Thymus (tissue), 11 donors: ENCODE measurements around the gene GSE1. TPM values are rescaled to one million over a fixed set of nuclear protein-coding genes. Genes with fewer than 3 reads are reported as not detected.

Experiments used
- DNase-seq, 9 donors: peaks; one replicate each; pipeline ENCODE4 v3.0.0-alpha.2; 2013; ENCODE audit warnings: low spot score in 9 of 9, low read depth in 6 of 9, missing footprints in 1 of 9
- H3K27ac ChIP-seq, 2 donors: one replicate each; pipeline ENCODE4 v1.5.1; 2013; ENCODE audit warnings: control low read depth in 1 of 2, low read depth in 1 of 2, low read length in 1 of 2, mild to moderate bottlenecking in 1 of 2, moderate library complexity in 1 of 2
- H3K27me3 ChIP-seq, 2 donors: one replicate each; pipeline ENCODE4 v1.5.1; 2013; ENCODE audit warnings: low read length in 1 of 2; ENCODE audit not compliant: control insufficient read depth in 2 of 2, insufficient read depth in 1 of 2
- H3K36me3 ChIP-seq, 2 donors: one replicate each; pipeline ENCODE4 v1.5.1; 2013; ENCODE audit warnings: low read length in 1 of 2, mild to moderate bottlenecking in 1 of 2, moderate library complexity in 1 of 2; ENCODE audit not compliant: control insufficient read depth in 2 of 2, insufficient read depth in 2 of 2
- H3K4me1 ChIP-seq, 2 donors: one replicate each; pipeline ENCODE4 v1.5.1; 2013; ENCODE audit warnings: low read length in 2 of 2; ENCODE audit not compliant: control insufficient read depth in 2 of 2, insufficient read depth in 2 of 2
- H3K4me3 ChIP-seq, 2 donors: one replicate each; pipeline ENCODE4 v1.5.1; 2013; ENCODE audit warnings: low read length in 2 of 2, control low read depth in 1 of 2, mild to moderate bottlenecking in 1 of 2
- H3K9me3 ChIP-seq, 2 donors: one replicate each; pipeline ENCODE4 v1.5.1; 2013; ENCODE audit warnings: low read length in 1 of 2, mild to moderate bottlenecking in 1 of 2; ENCODE audit not compliant: control insufficient read depth in 2 of 2, insufficient read depth in 1 of 2
- WGBS: extraction: QIAGEN DNeasy Blood & Tissue Kit; methylation state at CpG from one replicate; pipeline ENCODE4 v1.1.7; 2013; 5-methylcytosine and 5-hydroxymethylcytosine counted together
- polyA plus RNA-seq: library from polyadenylated mRNA; stranded (reverse); fragments of 200-250 nt; gene quantifications from one replicate; pipeline ENCODE4 v1.2.3, GENCODE V29; 2013
- total RNA-seq: library from RNA; stranded (reverse); fragments of 120-200 nt; gene quantifications from one replicate; pipeline ENCODE4 v1.2.4, GENCODE V29; 2013
- donor health status: healthy.

Gene GSE1
- total and polyA plus RNA-seq, 2 donors: 29.9 to 32.4 TPM

DNA sequence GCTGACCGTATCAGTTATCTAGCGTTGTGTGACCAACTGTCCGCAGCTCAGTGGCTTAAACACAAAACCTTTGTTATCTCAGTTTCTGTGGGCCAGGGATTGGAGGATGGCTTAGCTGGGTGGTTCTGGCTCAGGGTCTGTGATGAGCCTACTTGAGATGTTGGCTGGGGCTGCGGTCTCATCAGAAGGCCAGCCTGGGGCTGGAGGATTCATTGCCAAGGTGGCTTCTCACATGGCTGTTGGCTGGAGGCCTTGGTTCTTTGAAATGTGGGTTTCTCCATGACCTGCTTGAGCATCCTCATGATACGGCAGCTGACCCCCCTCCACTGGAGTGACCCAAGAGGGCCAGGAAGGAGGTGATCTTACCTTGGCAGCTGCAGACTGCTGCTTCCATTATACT lies 16.7 kb downstream of the GSE1 start:
- peaks cover 5 to 44% of the 10 kb centered on the region in 2 donors for H3K4me1 ChIP-seq
- no peak overlapping the region for H3K27ac ChIP-seq
- H3K4me3 ChIP-seq: no peak overlapping the region
- peaks cover 71 to 83% of the 10 kb centered on the region in 2 donors for H3K36me3 ChIP-seq
- no peaks in the 10 kb centered on the region for H3K27me3 ChIP-seq
- no peak for DNase-seq
- peaks cover 5 to 29% of the 10 kb centered on the region in 2 donors for H3K9me3 ChIP-seq
- 99% methylated on average over 5 of the region's 5 CpGs for WGBS

GRCh38 chr16:85631230-85631629 lies 18.1 kb downstream of the GSE1 start:
- no peaks in the 10 kb centered on the region for H3K27me3 ChIP-seq
- H3K27ac ChIP-seq: no peak overlapping the region
- no peak overlapping the region for H3K4me3 ChIP-seq
- no peak for DNase-seq
- peaks cover 75 to 85% of the 10 kb centered on the region in 2 donors for H3K36me3 ChIP-seq
- 98% methylated on average over 11 of the region's 11 CpGs for WGBS
- peaks cover 2 to 32% of the 10 kb centered on the region in 2 donors for H3K4me1 ChIP-seq
- H3K9me3 ChIP-seq: peaks cover 6 to 29% of the 10 kb centered on the region in 2 donors

GRCh38 chr16:85631802-85632393 lies 18.8 kb downstream of the GSE1 start:
- Histone ChIP-seq H3K36me3 (peaks cover 82 to 85% of the 10 kb centered on the region in 2 donors), H3K4me3 (no peak overlapping the region), H3K27ac (no peak overlapping the region), H3K4me1 (peaks cover 2 to 26% of the 10 kb centered on the region in 2 donors), H3K27me3 (no peaks in the 10 kb centered on the region), H3K9me3 (peaks cover 6 to 29% of the 10 kb centered on the region in 2 donors)
- DNase-seq: no peak
- WGBS: 97% methylated on average over 27 of the region's 27 CpGs

- 95% methylated on average over 35 of the region's 35 CpGs for WGBS
- H3K9me3 ChIP-seq: peaks cover 5 to 27% of the 10 kb centered on the region in 2 donors
- no peak for DNase-seq
- peaks cover 2 to 20% of the 10 kb centered on the region in 2 donors for H3K4me1 ChIP-seq
- peaks cover 89% of the 10 kb centered on the region in 2 donors for H3K36me3 ChIP-seq
- H3K27me3 ChIP-seq: no peaks in the 10 kb centered on the region
- H3K27ac ChIP-seq: no peak overlapping the region
- no peak overlapping the region for H3K4me3 ChIP-seq
Observed at GRCh38 chr16:85632709-85633437, 19.8 kb downstream of the GSE1 start.

DNA sequence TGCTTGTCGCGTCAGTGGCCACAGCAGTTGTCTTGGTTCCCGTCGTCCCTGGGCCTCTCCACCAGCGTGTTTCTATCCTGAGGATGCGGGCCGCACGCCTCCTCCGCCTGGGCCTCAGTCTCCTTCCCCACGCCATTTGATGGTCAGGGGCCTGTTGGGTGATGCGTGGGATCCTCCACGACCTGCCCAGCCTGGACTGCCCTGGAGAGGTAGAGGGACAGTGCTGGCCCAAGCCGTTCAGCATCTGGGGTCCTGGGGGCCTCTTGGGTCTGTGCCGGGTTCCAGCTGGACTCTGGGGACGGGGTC lies 20.3 kb downstream of the GSE1 start:
- Histone ChIP-seq H3K36me3 (peaks cover 89% of the 10 kb centered on the region in 2 donors), H3K27ac (no peak overlapping the region), H3K27me3 (no peaks in the 10 kb centered on the region), H3K4me1 (peaks cover 2 to 19% of the 10 kb centered on the region in 2 donors), H3K9me3 (peaks cover 4 to 22% of the 10 kb centered on the region in 2 donors), H3K4me3 (no peak overlapping the region)
- 97% methylated on average over 15 of the region's 15 CpGs for WGBS
- no peak for DNase-seq

- H3K4me1 ChIP-seq: peaks cover 2 to 16% of the 10 kb centered on the region in 2 donors
- 96% methylated on average over 35 of the region's 35 CpGs for WGBS
- H3K9me3 ChIP-seq: peaks cover 4 to 17% of the 10 kb centered on the region in 2 donors
- peaks cover 86 to 89% of the 10 kb centered on the region in 2 donors for H3K36me3 ChIP-seq
- H3K27ac ChIP-seq: no peak overlapping the region
- no peak overlapping the region for H3K4me3 ChIP-seq
- no peak for DNase-seq
- H3K27me3 ChIP-seq: no peaks in the 10 kb centered on the region
Observed at GRCh38 chr16:85633888-85634287, 20.8 kb downstream of the GSE1 start.

DNA sequence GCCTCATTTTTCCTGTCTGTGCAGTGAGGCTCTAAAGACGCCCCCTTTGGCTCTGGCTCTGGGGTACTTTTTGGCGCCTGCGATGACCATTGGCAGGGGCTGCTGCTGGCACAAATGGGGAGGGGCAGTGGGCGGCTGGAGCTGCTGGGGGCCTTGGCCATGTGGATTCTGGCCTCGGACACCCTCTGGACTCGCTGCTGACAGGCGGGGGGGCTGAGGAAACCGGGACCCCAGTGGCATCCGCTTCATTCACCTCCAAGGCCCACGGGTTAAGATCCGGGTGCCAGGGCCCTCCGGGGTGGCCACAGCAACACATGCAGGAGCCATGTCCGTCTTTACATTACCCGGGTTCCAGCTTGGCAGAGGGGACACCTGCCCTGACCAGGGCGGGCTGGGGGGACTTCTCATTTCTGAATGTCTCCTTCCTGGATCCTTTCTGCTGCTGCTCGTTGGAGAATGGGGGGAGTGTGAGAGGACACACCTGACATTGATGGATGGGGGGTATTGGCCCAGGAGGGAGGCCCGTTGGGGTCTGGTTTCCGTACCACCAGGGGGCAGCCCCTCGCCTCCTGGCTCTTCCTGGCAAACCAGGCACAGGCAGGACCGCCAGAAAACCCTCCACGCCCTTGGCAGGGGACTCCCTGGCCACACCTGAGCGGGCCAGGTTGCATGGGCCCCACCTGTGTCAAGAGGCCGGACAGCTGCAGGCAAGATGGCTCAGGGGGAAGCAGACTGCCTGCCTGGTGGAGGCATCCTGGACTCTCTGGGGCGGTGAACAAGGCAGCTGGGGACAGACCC lies 21.8 kb downstream of the GSE1 start:
- DNase-seq: no peak
- Histone ChIP-seq H3K4me1 (peaks cover 2 to 18% of the 10 kb centered on the region in 2 donors), H3K9me3 (peaks cover 2 to 6% of the 10 kb centered on the region in 2 donors), H3K27ac (no peak overlapping the region), H3K27me3 (no peaks in the 10 kb centered on the region), H3K36me3 (peaks cover 86 to 88% of the 10 kb centered on the region in 2 donors), H3K4me3 (no peak overlapping the region)
- WGBS: 91% methylated on average over 24 of the region's 24 CpGs

DNA sequence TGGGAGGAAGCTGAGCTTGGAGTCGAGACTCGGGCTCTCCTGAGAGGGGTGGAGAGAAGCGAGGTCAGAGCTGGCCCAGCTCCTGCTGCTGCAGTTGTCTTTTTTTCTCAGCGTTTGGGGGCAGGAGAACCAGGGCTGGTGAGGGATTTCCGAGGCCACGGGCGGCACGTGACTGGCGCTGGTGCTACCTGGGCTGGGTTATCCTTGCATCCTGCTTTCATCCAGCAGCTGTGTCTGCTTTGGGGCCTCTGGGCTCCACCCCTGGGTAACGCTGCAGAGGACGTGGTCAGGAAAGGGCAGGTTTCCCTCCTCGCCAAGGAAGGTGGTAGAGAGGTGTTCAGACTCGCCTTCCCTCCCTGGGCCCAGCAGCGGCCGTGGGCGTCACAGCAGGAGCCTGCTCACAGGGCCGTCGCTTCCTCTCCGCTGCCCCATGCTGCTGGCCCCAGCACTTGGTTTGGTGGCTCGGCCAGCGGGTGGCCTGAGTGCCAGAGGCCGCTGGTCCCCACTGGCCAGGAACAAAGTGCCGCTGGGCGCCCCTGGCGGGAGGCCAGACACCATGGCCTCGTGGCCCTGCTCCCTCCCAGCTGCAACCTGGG lies 22.5 kb downstream of the GSE1 start:
- Histone ChIP-seq H3K27ac (no peak overlapping the region), H3K27me3 (no peaks in the 10 kb centered on the region), H3K4me3 (no peak overlapping the region), H3K4me1 (peaks cover 2 to 18% of the 10 kb centered on the region in 2 donors), H3K9me3 (peaks cover 2 to 5% of the 10 kb centered on the region in 2 donors), H3K36me3 (peaks cover 87 to 89% of the 10 kb centered on the region in 2 donors)
- WGBS: 87% methylated on average over 26 of the region's 26 CpGs
- DNase-seq: no peak
